WTC11 (cell line): Measurements from ENCODE around the gene RAB4A. TPM values are rescaled to one million over a fixed set of nuclear protein-coding genes. Genes with fewer than 3 reads are reported as not detected.
A peak's percentile ranks its signal among the peaks of the same experiment; 100 is the strongest.

Source experiments
- ATAC-seq: fragments of 200-7000 bp; cut with Tn5 transposase; 2 replicates; pipeline ENCODE4 v1.10.0; 2021; ENCODE audit warnings: mild to moderate bottlenecking, moderate library complexity
- CTCF ChIA-PET: fragments of 300-600 bp; sonication (Branson Sonifier 250); formaldehyde crosslinking; loops from one replicate; lab custom pipeline; 2021; ENCODE audit warnings: antibody characterized with exemption; lab: Charles Lee
- POLR2A ChIA-PET: fragments of 350-600 bp; sonication (Branson Sonifier 250); formaldehyde crosslinking; loops from one replicate; lab custom pipeline; 2021; ENCODE audit warnings: antibody characterized with exemption; lab: Charles Lee
- DNase-seq: peaks from one replicate; pipeline ENCODE4 v3.0.0; 2021; ENCODE audit warnings: low spot score
- H3K27ac Mint-ChIP-seq: 2 replicates; pipeline ENCODE4 v1.8.0; 2021; ENCODE audit warnings: mixed read lengths
- H3K27me3 Mint-ChIP-seq: 2 replicates; pipeline ENCODE4 v1.8.0; 2021; ENCODE audit warnings: low read depth, mild to moderate bottlenecking, moderate library complexity, mixed read lengths
- H3K36me3 Mint-ChIP-seq: 2 replicates; pipeline ENCODE4 v1.8.0; 2021; ENCODE audit warnings: mixed read lengths
- H3K4me1 Mint-ChIP-seq: 2 replicates; pipeline ENCODE4 v1.8.0; 2022; ENCODE audit warnings: mixed read lengths
- H3K4me3 Mint-ChIP-seq: 2 replicates; pipeline ENCODE4 v1.8.0; 2021; ENCODE audit warnings: mild to moderate bottlenecking, moderate library complexity, mixed read lengths
- H3K9me3 Mint-ChIP-seq: 2 replicates; pipeline ENCODE4 v1.8.0; 2021; ENCODE audit warnings: mixed read lengths
- AFF4 ChIP-seq: sonication (generic); formaldehyde crosslinking; IDR thresholded peaks from 2 replicates; pipeline ENCODE4 v1.8.1; 2023; ENCODE audit warnings: mild to moderate bottlenecking, missing genetic modification reagents, borderline replicate concordance
- ARID4B ChIP-seq: sonication (generic); formaldehyde crosslinking; IDR thresholded peaks from 2 replicates; pipeline ENCODE4 v1.8.0; 2023; ENCODE audit warnings: missing genetic modification reagents, mild to moderate bottlenecking, borderline replicate concordance
- E2F1 ChIP-seq: sonication (generic); formaldehyde crosslinking; IDR thresholded peaks from 2 replicates; pipeline ENCODE4 v1.8.0; 2022; ENCODE audit warnings: mild to moderate bottlenecking, missing genetic modification reagents
- ELF4 ChIP-seq: sonication (generic); formaldehyde crosslinking; IDR thresholded peaks from 2 replicates; pipeline ENCODE4 v1.8.1; 2022; ENCODE audit warnings: low read depth, mild to moderate bottlenecking, moderate library complexity, missing genetic modification reagents
- FOXJ3 ChIP-seq: sonication (generic); formaldehyde crosslinking; IDR thresholded peaks from 2 replicates; pipeline ENCODE4 v1.9.0; 2021; ENCODE audit warnings: missing genetic modification reagents, mild to moderate bottlenecking, borderline replicate concordance
- KAT7 ChIP-seq: sonication (generic); formaldehyde crosslinking; IDR thresholded peaks from 2 replicates; pipeline ENCODE4 v1.8.1; 2023; ENCODE audit warnings: missing genetic modification reagents, mild to moderate bottlenecking, borderline replicate concordance
- NFATC4 ChIP-seq: fragments of 250-450 bp; sonication (Bioruptor Pico); IDR thresholded peaks from 2 replicates; pipeline ENCODE4 v1.9.0; 2021; ENCODE audit warnings: mild to moderate bottlenecking
- NFYB ChIP-seq: sonication (generic); formaldehyde crosslinking; conservative IDR thresholded peaks from 2 replicates; pipeline ENCODE4 v1.8.0; 2022; ENCODE audit warnings: low read depth, missing genetic modification reagents
- NR1H2 ChIP-seq: sonication (generic); formaldehyde crosslinking; IDR thresholded peaks from 2 replicates; pipeline ENCODE4 v1.9.0; 2021; ENCODE audit warnings: mild to moderate bottlenecking, moderate library complexity, missing genetic modification reagents
- OVOL2 ChIP-seq: fragments of 250-450 bp; sonication (Bioruptor Pico); IDR thresholded peaks from 2 replicates; pipeline ENCODE4 v1.9.0; 2021; ENCODE audit warnings: mild to moderate bottlenecking, borderline replicate concordance
- SP1 ChIP-seq: sonication (generic); formaldehyde crosslinking; conservative IDR thresholded peaks from 2 replicates; pipeline ENCODE4 v1.8.1; 2022; ENCODE audit warnings: missing genetic modification reagents
- STAT6 ChIP-seq: sonication (generic); formaldehyde crosslinking; conservative IDR thresholded peaks from 2 replicates; pipeline ENCODE4 v1.8.1; 2023; ENCODE audit warnings: mild to moderate bottlenecking, low read depth, missing genetic modification reagents, moderate library complexity
- ZBTB43 ChIP-seq: sonication (generic); formaldehyde crosslinking; IDR thresholded peaks from 2 replicates; pipeline ENCODE4 v1.8.1; 2023; ENCODE audit warnings: mild to moderate bottlenecking, missing genetic modification reagents
- ZMAT4 ChIP-seq: fragments of 250-450 bp; sonication (Bioruptor Pico); IDR thresholded peaks from 2 replicates; pipeline ENCODE4 v1.9.0; 2021; ENCODE audit warnings: mild to moderate bottlenecking
- ZNF138 ChIP-seq: sonication (generic); formaldehyde crosslinking; conservative IDR thresholded peaks from 2 replicates; pipeline ENCODE4 v1.8.1; 2022; ENCODE audit warnings: mild to moderate bottlenecking, moderate library complexity, missing genetic modification reagents
- ZNF263 ChIP-seq: sonication (generic); formaldehyde crosslinking; IDR thresholded peaks from 2 replicates; pipeline ENCODE4 v1.8.1; 2022; ENCODE audit warnings: low read depth, mild to moderate bottlenecking, moderate library complexity, missing genetic modification reagents
- ZNF416 ChIP-seq: fragments of 250-450 bp; sonication (Bioruptor Pico); IDR thresholded peaks from 2 replicates; pipeline ENCODE4 v1.9.0; 2021; ENCODE audit warnings: mild to moderate bottlenecking, inconsistent platforms
- ZNF512 ChIP-seq: sonication (generic); formaldehyde crosslinking; IDR thresholded peaks from 2 replicates; pipeline ENCODE4 v1.8.1; 2022; ENCODE audit warnings: missing genetic modification reagents, borderline replicate concordance
- ZNF671 ChIP-seq: fragments of 250-450 bp; sonication (Bioruptor Pico); IDR thresholded peaks from 2 replicates; pipeline ENCODE4 v1.8.0; 2021; ENCODE audit warnings: mild to moderate bottlenecking
- total RNA-seq: library from RNA; stranded (reverse); gene quantifications from 3 replicates; pipeline ENCODE4 v1.2.3, GENCODE V29; 2021

Gene RAB4A
- total RNA-seq, 1 experiment from 2014 or later, result 67.9 TPM

GRCh38 chr1:229341774-229342655 lies 71.1 kb downstream of the RAB4A start:
- DNase-seq, result peak; percentile 84
- Mint-ChIP-seq H3K36me3 (peaks cover 2% of the 10 kb centered on the region; the same call in 1 of the 2 replicates), H3K27ac (peak overlapping the region; percentile 86; the same call in 1 of the 2 replicates), H3K4me3 (peak overlapping the region; percentile 96), H3K9me3 (peaks cover 9% of the 10 kb centered on the region), H3K4me1 (peaks cover 34% of the 10 kb centered on the region), H3K27me3 (peaks cover 46% of the 10 kb centered on the region)
- CTCF ChIA-PET, result interaction anchor here (0.6 to 1.4 kb wide), 3 partner anchors 65 to 893 kb away, joined by 3 to 6 read pairs (median 3); no protein-coding TSS in a partner anchor
- peak; percentile 72 for ATAC-seq
- POLR2A ChIA-PET, result no interaction called here
- TF ChIP-seq KAT7 (CRISPR knock-in tag) (no peak), SP1 (CRISPR knock-in tag) (peak; percentile 75; the same call in 1 of the 2 replicates), ELF4 (CRISPR knock-in tag) (no peak), E2F1 (CRISPR knock-in tag) (no peak), STAT6 (CRISPR knock-in tag) (no peak), ZNF138 (no peak), OVOL2 (no peak), AFF4 (no peak), ZNF416 (CRISPR knock-in tag) (no peak), FOXJ3 (no peak), ZNF512 (CRISPR knock-in tag) (no peak), NFYB (CRISPR knock-in tag) (no peak), ARID4B (CRISPR knock-in tag) (no peak; the same call in none of the 2 replicates), ZBTB43 (no peak), NFATC4 (CRISPR knock-in tag) (no peak), ZNF263 (CRISPR knock-in tag) (no peak), ZNF671 (CRISPR knock-in tag) (no peak), NR1H2 (CRISPR knock-in tag) (no peak), ZMAT4 (no peak)
